ENCODE results near the gene FNBP1L. TPM values are rescaled to one million over a fixed set of nuclear protein-coding genes. Genes with fewer than 3 reads are reported as not detected.
A peak's percentile ranks its signal among the peaks of the same experiment; 100 is the strongest.

The FNBP1L gene
- total and polyA plus RNA-seq, 8 donors = 10.1 to 32.4 (median 16.0) TPM

GRCh38 chr1:93525431-93525830 lies 77.5 kb downstream of the FNBP1L start:
- 29 to 39% methylated on average over 1 of the region's 1 CpG for WGBS, 2 donors
- intact Hi-C loops (cut with DNase I) = no loop called here
- H3K36me3 ChIP-seq = no peaks in the 10 kb centered on the region
- H3K27me3 ChIP-seq = no peaks in the 10 kb centered on the region
- H3K9me3 ChIP-seq = no peaks in the 10 kb centered on the region
- no peak overlapping the region for H3K27ac ChIP-seq
- no peak overlapping the region for H3K4me3 ChIP-seq
- no peak for FAIRE-seq
- no peak for TF ChIP-seq CTCF (IDR thresholded peaks at IDR 0.05)
- DNase-seq = no peak
- ATAC-seq = no peak
- peaks cover 0 to 6% (median 0%) of the 10 kb centered on the region in 3 donors for H3K4me1 ChIP-seq

- H3K4me3 ChIP-seq = no peak overlapping the region
- ATAC-seq = no peak
- H3K27me3 ChIP-seq = no peaks in the 10 kb centered on the region
- no peak for DNase-seq
- H3K9me3 ChIP-seq = no peaks in the 10 kb centered on the region
- H3K27ac ChIP-seq = no peak overlapping the region
- H3K36me3 ChIP-seq = no peaks in the 10 kb centered on the region
- intact Hi-C loops (cut with DNase I) = no loop called here
- TF ChIP-seq CTCF (IDR thresholded peaks at IDR 0.05) = no peak
- peaks cover 4 to 8% (median 6%) of the 10 kb centered on the region in 3 donors for H3K4me1 ChIP-seq
- 86 to 89% methylated on average over 2 of the region's 2 CpGs for WGBS, 2 donors
- no peak for FAIRE-seq
Observed at GRCh38 chr1:93526431-93526830, 78.5 kb downstream of the FNBP1L start.

GRCh38 chr1:93528412-93528811 lies 80.5 kb downstream of the FNBP1L start:
- 90 to 94% methylated on average over 1 of the region's 1 CpG for WGBS, 2 donors
- H3K4me3 ChIP-seq = no peak overlapping the region
- H3K27ac ChIP-seq = no peak overlapping the region
- ATAC-seq (no peak), DNase-seq (no peak), FAIRE-seq (no peak)
- intact Hi-C loops (cut with DNase I) = no loop called here
- H3K27me3 ChIP-seq = no peaks in the 10 kb centered on the region
- TF ChIP-seq CTCF (IDR thresholded peaks at IDR 0.05) = no peak
- H3K36me3 ChIP-seq = no peaks in the 10 kb centered on the region
- H3K9me3 ChIP-seq = no peaks in the 10 kb centered on the region
- H3K4me1 ChIP-seq = peaks cover 4 to 9% (median 6%) of the 10 kb centered on the region in 3 donors

- intact Hi-C loops (cut with DNase I) = no loop called here
- no peaks in the 10 kb centered on the region for H3K9me3 ChIP-seq
- DNase-seq (no peak), ATAC-seq (no peak), FAIRE-seq (peak; percentile 32)
- no peak for TF ChIP-seq CTCF (IDR thresholded peaks at IDR 0.05)
- WGBS, 2 donors = 37 to 50% methylated on average over 2 of the region's 2 CpGs
- H3K27ac ChIP-seq = no peak overlapping the region
- H3K27me3 ChIP-seq = no peaks in the 10 kb centered on the region
- no peak overlapping the region for H3K4me3 ChIP-seq
- H3K36me3 ChIP-seq = no peaks in the 10 kb centered on the region
- H3K4me1 ChIP-seq = peaks cover 0 to 9% (median 4%) of the 10 kb centered on the region in 3 donors
Observed at GRCh38 chr1:93531193-93531592, 83.3 kb downstream of the FNBP1L start.

- ATAC-seq = no peak
- H3K4me3 ChIP-seq = no peak overlapping the region
- 96 to 98% methylated on average over 3 of the region's 3 CpGs for WGBS, 2 donors
Observed at GRCh38 chr1:93532780-93533378, 85.0 kb downstream of the FNBP1L start.

More at GRCh38 chr1:93532780-93533378, 85.0 kb downstream of the FNBP1L start:
- DNase-seq (no peak), FAIRE-seq (no peak)
- peaks cover 0 to 9% (median 4%) of the 10 kb centered on the region in 3 donors for H3K4me1 ChIP-seq
- H3K36me3 ChIP-seq = no peaks in the 10 kb centered on the region
- intact Hi-C loops (cut with DNase I) = no loop called here
- no peak overlapping the region for H3K27ac ChIP-seq
- H3K9me3 ChIP-seq = no peaks in the 10 kb centered on the region
- no peaks in the 10 kb centered on the region for H3K27me3 ChIP-seq
- no peak for TF ChIP-seq CTCF (IDR thresholded peaks at IDR 0.05)

Data from pancreas (tissue), 10 donors.